ENCODE measurements around the gene TSFM.

Gene TSFM

DNA sequence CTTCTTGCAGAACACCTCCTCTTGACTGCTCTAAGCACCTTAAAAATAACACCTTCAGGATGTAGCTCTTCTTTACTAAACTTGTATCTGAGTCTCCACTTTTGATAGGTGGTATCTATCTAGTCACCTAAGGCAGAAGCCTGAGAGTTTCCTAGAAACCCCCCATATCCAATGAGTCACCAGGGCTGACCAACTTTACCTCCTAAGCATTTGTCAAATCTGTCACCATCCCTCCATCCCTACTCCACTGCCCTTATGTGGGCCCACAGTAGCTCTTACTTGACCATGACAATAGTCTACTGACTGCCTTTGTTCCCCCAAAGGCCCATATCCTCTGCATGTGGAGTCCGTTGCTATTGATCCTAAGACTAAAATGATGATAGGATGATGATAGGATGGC lies 20.0 kb downstream of the TSFM start:
- no peak overlapping the region for H3K4me3 ChIP-seq (IDR thresholded peaks at IDR 0.05; ENCODE audit: insufficient read depth, low read depth, low read length)
- TF ChIP-seq CTCF (conservative IDR thresholded peaks at IDR 0.05; ENCODE audit: low read depth, low read length): no peak
- no peak overlapping the region for H3K27ac ChIP-seq
- no peak overlapping the region for H3K4me2 ChIP-seq
- no peaks in the 10 kb centered on the region for H3K27me3 ChIP-seq (ENCODE audit: insufficient read depth, low read depth)
- no peak overlapping the region for H2AFZ ChIP-seq (ENCODE audit: low read depth)
- no peaks in the 10 kb centered on the region for H3K36me3 ChIP-seq (ENCODE audit: insufficient read depth)
- H4K20me1 ChIP-seq (ENCODE audit: insufficient read depth): no peaks in the 10 kb centered on the region
- H3K9ac ChIP-seq: no peak overlapping the region
- H3K4me1 ChIP-seq (ENCODE audit: low read depth, poor library complexity, severe bottlenecking): peaks cover 6% of the 10 kb centered on the region
- no peaks in the 10 kb centered on the region for H3K79me2 ChIP-seq (ENCODE audit: insufficient read depth, low read depth)

DNA sequence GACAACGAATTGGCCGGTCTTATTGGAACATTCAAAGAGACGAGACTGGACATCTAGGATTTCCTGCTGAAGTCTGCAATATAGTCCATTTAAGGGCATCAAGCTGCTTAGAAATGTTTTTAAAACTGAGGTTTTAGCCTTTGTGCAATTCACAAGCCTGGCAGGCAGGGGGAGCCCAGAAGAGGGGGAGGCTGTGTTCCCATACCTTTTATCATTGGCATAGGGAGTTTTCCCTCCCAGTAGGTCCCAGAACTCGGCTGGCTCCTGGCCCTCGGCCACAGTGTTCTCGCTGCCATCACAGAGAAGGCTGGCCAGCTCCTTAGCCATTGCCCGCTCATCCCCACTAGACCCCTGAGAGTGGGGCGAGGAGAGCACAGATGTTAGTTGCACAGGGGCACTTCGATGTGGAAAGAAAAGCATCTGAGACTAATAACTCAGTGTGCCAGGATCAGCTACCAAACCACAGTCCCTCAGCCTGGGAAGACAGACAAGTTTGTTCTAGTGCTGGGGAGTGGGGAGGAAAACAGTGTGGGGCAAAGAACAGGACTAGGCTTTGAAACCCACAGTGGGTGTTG lies 20.8 kb downstream of the TSFM start:
- H3K79me2 ChIP-seq (ENCODE audit: insufficient read depth, low read depth): no peaks in the 10 kb centered on the region
- H3K36me3 ChIP-seq (ENCODE audit: insufficient read depth): no peaks in the 10 kb centered on the region
- no peak overlapping the region for H3K4me3 ChIP-seq (IDR thresholded peaks at IDR 0.05; ENCODE audit: insufficient read depth, low read depth, low read length)
- no peak overlapping the region for H3K27ac ChIP-seq
- H3K27me3 ChIP-seq (ENCODE audit: insufficient read depth, low read depth): no peaks in the 10 kb centered on the region
- peak; percentile 100 for TF ChIP-seq CTCF (conservative IDR thresholded peaks at IDR 0.05; ENCODE audit: low read depth, low read length)
- H3K4me1 ChIP-seq (ENCODE audit: low read depth, poor library complexity, severe bottlenecking): peaks cover 6% of the 10 kb centered on the region
- no peaks in the 10 kb centered on the region for H4K20me1 ChIP-seq (ENCODE audit: insufficient read depth)
- H3K9ac ChIP-seq: no peak overlapping the region
- H2AFZ ChIP-seq (ENCODE audit: low read depth): no peak overlapping the region
- H3K4me2 ChIP-seq: no peak overlapping the region

- H3K27ac ChIP-seq: no peak overlapping the region
- no peak overlapping the region for H3K9ac ChIP-seq
- no peaks in the 10 kb centered on the region for H4K20me1 ChIP-seq (ENCODE audit: insufficient read depth)
- H3K79me2 ChIP-seq (ENCODE audit: insufficient read depth, low read depth): no peaks in the 10 kb centered on the region
- H3K4me2 ChIP-seq: no peak overlapping the region
- no peak overlapping the region for H3K4me3 ChIP-seq (IDR thresholded peaks at IDR 0.05; ENCODE audit: insufficient read depth, low read depth, low read length)
- H2AFZ ChIP-seq (ENCODE audit: low read depth): no peak overlapping the region
- H3K36me3 ChIP-seq (ENCODE audit: insufficient read depth): no peaks in the 10 kb centered on the region
- TF ChIP-seq CTCF (conservative IDR thresholded peaks at IDR 0.05; ENCODE audit: low read depth, low read length): no peak
- H3K4me1 ChIP-seq (ENCODE audit: low read depth, poor library complexity, severe bottlenecking): peaks cover 6% of the 10 kb centered on the region
- no peaks in the 10 kb centered on the region for H3K27me3 ChIP-seq (ENCODE audit: insufficient read depth, low read depth)
Observed at GRCh38 chr12:57806677-57807076, 24.1 kb downstream of the TSFM start.

- Histone ChIP-seq H3K79me2 (ENCODE audit: insufficient read depth, low read depth) (no peaks in the 10 kb centered on the region), H3K27ac (no peak overlapping the region), H3K4me1 (ENCODE audit: low read depth, poor library complexity, severe bottlenecking) (peaks cover 6% of the 10 kb centered on the region), H3K27me3 (ENCODE audit: insufficient read depth, low read depth) (no peaks in the 10 kb centered on the region), H2AFZ (ENCODE audit: low read depth) (no peak overlapping the region), H3K9ac (no peak overlapping the region), H3K4me3 (IDR thresholded peaks at IDR 0.05; ENCODE audit: insufficient read depth, low read depth, low read length) (no peak overlapping the region), H3K4me2 (no peak overlapping the region), H3K36me3 (ENCODE audit: insufficient read depth) (no peaks in the 10 kb centered on the region), H4K20me1 (ENCODE audit: insufficient read depth) (no peaks in the 10 kb centered on the region)
- TF ChIP-seq CTCF (conservative IDR thresholded peaks at IDR 0.05; ENCODE audit: low read depth, low read length): no peak
Observed at GRCh38 chr12:57807285-57807684, 24.7 kb downstream of the TSFM start.
